Stomach (tissue), 4 donors: Measurements from ENCODE around the gene CXCR6.

Source experiments
- CTCF ChIP-seq, 7 experiments: fragments of 450-650 bp in 4 of 7; fragments of 200-600 bp in 3 of 7; sonication (generic) in 3 of 7; IDR thresholded peaks; one replicate each; pipeline ENCODE4 v1.5.1; 2016 to 2019; ENCODE audit warnings: antibody characterized with exemption in 7 of 7, control low read depth in 2 of 7, mild to moderate bottlenecking in 1 of 7
- POLR2A ChIP-seq, 4 donors: fragments of 450-650 bp; IDR thresholded peaks; one replicate each; pipeline ENCODE4 v1.6.1; 2016; ENCODE audit warnings: antibody characterized with exemption in 4 of 4, control low read depth in 2 of 4, mild to moderate bottlenecking in 1 of 4, moderate library complexity in 1 of 4

DNA sequence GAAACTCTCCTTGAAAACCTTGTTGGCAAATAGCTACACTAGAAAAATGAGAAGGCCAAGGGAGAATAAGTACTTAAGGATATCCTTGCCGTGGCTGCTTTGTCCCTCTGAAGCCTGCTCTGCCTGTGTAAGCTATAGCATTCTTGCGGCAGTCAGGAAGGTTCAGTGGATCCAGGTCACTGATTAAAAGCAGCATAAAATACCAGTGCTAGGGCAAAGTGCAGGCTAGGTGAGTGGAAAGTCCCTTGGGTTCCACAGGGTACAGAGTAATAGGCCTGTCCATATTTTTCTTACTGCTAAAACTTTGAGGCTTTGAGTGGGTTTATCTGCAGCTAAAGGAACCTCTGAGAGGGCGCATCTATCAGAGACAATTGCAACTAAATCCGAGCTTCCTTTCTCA, 10.3 kb downstream of the CXCR6 start:
- TF ChIP-seq CTCF (IDR thresholded peaks at IDR 0.05), result no peak
- TF ChIP-seq POLR2A (IDR thresholded peaks at IDR 0.05), result no peak
